ENCODE data around the gene PLXDC2.

DNA sequence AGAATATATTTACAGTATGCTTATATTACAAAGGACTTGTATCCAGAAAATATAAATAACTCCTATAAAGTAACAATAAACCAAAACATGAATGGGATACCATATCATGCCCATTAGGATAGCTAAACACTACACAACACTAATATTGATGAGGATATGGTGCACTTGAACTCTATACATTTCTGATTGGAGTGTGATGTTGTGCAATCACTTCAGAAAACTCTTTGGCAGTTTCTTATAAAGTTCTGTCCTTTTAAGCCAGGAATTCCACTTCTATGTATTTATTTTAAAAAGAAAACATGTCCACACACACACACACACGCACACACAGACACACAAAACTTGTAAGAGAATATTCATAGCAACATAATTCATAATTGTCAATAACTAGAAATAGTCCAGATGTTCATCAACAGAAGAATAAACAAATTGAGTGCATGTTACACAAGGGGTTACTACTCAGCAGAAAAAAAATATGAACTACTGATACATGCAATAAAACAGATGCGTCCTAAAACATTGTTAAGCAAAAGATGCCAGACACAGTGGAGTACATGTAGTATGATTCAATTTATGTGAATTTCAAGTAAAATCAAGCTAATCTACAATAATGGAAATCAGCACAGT, 416.0 kb downstream of the PLXDC2 start:
- no peak for TF ChIP-seq BHLHE40 (IDR thresholded peaks at IDR 0.05; ENCODE audit: borderline replicate concordance)
- no peak for TF ChIP-seq FOXM1 (IDR thresholded peaks at IDR 0.05; ENCODE audit: borderline replicate concordance)
- no peak for TF ChIP-seq SUZ12 (IDR thresholded peaks at IDR 0.05)
- no peak for TF ChIP-seq SP1 (IDR thresholded peaks at IDR 0.05)
